Fibroblast of mammary gland (primary cell): ENCODE measurements around the gene PRR14L.
"Not testable (repeated sequence)": the region's sequence is repeated elsewhere in the genome, so short reads cannot be mapped to it uniquely, and the experiment has no call there.

Source experiments
- DNase-seq: peaks from one replicate; pipeline ENCODE4 v3.0.0-alpha.2; 2010; ENCODE audit warnings: low read depth
- H3K4me3 ChIP-seq: 2 replicates; pipeline ENCODE4 v1.5.1; 2011; ENCODE audit warnings: low read depth, mild to moderate bottlenecking, low read length, moderate library complexity; ENCODE audit not compliant: control insufficient read depth
- TF ChIP-seq, protein P1 (sequence below): conservative IDR thresholded peaks from 2 replicates; pipeline ENCODE4 v1.5.1; 2011; ENCODE audit warnings: low read depth, low read length, inconsistent platforms; ENCODE audit not compliant: control insufficient read depth, insufficient read depth

The PRR14L gene

DNA sequence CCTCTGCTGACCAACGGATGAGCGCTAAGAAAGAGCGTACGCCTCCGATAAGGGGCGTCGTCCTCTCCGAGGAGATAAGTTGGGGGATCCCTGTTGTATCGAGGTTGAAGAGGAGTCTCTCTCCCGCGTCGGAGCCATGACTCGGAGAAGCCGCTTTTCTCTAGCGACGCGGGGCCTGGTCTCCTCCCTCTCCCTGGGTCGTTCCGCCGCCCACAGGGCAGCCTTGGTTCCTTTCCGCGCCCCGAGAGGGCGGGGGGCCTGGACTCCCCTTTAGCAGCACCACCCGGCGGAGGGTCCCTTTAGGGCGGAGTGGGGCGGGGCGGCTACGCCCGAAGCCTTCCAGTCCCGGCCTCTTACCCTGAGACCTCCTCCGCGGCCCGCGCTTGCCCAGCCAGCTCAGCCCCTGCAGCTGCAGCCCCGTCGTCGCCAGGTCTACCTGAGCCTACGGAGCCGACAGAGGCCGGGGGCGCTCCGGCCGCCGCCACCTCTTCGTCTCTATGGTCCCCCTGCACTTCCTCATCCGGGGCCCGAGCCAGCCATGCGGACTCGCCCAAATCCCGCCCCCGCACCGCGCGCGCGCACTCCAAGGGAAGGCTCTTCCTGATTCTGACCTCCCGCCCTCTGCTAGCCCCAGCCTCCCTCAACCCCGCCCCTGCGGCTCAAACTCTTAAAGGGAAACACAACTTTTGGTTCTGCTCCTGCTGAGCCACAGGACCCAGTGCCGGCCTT, at the start of gene PRR14L:
TSS of gene PRR14L (minus strand) at position 497 of the 729 bp plus-strand sequence. CDS start 11,272 bp downstream, outside the sequence.
- peak; percentile 90 for DNase-seq
- H3K4me3 ChIP-seq, result peak within 1 kb of the TSS; percentile 79
- TF ChIP-seq, protein P1, sequence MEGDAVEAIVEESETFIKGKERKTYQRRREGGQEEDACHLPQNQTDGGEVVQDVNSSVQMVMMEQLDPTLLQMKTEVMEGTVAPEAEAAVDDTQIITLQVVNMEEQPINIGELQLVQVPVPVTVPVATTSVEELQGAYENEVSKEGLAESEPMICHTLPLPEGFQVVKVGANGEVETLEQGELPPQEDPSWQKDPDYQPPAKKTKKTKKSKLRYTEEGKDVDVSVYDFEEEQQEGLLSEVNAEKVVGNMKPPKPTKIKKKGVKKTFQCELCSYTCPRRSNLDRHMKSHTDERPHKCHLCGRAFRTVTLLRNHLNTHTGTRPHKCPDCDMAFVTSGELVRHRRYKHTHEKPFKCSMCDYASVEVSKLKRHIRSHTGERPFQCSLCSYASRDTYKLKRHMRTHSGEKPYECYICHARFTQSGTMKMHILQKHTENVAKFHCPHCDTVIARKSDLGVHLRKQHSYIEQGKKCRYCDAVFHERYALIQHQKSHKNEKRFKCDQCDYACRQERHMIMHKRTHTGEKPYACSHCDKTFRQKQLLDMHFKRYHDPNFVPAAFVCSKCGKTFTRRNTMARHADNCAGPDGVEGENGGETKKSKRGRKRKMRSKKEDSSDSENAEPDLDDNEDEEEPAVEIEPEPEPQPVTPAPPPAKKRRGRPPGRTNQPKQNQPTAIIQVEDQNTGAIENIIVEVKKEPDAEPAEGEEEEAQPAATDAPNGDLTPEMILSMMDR, result no peak

DNA sequence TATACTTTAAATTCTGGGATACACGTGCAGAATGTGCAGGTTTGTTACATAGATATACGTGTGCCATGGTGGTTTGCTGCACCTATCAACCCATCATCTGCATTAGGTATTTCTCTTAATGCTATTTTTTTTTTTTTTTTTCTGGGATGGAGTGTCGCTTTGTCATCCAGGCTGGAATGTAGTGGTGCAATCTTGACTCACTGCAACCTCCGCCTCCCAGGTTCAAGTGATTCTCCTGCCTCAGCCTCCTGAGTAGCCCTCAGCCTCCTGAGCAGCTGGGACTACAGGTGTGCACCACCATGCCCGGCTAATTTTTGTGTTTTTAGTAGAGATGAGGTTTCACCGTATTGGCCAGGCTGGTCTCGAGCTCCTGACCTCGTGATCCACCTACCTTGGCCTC, 49.4 kb upstream of the PRR14L start:
- not testable (repeated sequence) for DNase-seq

DNA sequence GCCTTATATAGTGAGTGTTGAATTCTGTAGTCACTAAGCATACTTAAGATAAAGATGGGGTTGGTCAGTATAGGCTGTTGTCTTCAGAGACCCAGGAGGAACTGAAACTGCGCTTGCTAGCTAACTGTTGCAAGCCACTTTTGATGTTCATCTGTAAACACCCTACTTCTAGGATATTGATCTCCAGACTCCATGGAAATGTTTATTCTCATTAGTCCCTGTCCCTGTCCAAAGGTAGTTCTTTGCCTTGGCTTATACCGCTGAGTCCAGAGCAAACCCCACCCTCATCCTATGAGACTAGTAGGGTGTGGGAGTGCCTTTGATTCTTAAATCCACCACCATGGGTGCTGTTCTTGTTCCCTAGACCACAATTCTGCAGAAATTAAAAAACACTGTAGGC, 40.3 kb upstream of the PRR14L start:
- no peak for DNase-seq
- H3K4me3 ChIP-seq, result no peak overlapping the region
- TF ChIP-seq, protein P1, result no peak

More for the DNA sequence above, 49.4 kb upstream of the PRR14L start:
- not testable (repeated sequence) for H3K4me3 ChIP-seq

DNA sequence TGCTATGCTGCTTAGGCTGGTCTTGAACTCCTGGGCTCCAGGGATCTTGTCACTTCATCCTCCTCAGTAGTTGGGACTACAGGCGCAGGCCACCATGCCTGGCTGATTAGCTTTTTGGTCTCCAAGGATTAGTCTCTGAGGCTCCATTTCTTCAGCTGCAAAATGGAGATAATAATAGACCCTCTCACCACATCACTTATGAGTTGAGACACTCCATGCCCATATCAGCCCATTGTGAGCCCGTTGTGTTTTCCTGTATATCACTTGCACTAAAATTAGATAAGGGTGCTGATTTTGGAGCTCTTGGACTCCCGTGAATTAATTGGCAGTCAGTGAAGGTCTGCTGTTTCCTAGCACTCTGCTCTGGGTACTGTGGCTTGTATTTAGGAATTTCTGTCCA, 39.9 kb upstream of the PRR14L start:
- no peak for DNase-seq

DNA sequence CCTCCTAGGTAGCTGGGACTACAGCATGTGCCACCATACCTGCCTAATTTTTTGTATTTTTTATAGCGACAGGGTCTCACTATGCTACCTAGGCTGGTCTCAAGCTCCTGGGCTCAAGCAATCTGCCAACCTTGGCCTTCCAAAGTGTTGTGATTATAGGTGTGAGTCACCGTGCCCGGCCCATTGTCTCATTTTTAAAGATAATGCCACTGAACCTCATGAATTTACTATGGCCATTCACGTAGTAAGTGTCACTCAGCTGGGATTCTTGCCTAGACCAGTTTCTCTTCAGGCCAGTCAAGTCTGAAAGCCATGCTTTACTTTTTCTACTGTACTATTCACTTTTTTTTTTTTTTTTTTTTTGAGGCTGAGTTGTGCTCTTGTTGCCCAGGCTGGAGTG, 26.3 kb upstream of the PRR14L start:
- TF ChIP-seq, protein P1, result no peak
- no peak for DNase-seq
- H3K4me3 ChIP-seq, result no peak overlapping the region

More for the DNA sequence above, 39.9 kb upstream of the PRR14L start:
- TF ChIP-seq, protein P1, result no peak
- no peak overlapping the region for H3K4me3 ChIP-seq

DNA sequence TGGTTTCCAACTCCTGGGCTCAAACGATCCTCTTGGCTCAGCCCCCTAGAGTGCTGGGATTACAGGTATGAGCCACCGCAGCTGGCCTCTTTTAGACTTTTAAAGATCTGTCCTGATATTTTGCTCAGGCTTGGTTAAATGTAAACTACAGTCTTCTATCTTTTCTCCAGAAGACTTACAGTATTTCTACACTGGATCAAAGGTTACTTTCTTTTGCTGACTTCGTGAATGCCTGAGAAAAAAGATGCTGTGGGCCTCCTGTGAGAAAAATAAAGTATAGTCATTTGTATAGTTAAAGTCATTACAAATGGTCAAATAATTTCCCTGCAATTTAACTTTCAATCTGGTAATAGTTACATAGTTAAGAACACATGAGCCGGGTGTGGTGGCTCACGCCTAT, 23.5 kb upstream of the PRR14L start:
- H3K4me3 ChIP-seq, result no peak overlapping the region
- DNase-seq, result no peak
- TF ChIP-seq, protein P1, result no peak

DNA sequence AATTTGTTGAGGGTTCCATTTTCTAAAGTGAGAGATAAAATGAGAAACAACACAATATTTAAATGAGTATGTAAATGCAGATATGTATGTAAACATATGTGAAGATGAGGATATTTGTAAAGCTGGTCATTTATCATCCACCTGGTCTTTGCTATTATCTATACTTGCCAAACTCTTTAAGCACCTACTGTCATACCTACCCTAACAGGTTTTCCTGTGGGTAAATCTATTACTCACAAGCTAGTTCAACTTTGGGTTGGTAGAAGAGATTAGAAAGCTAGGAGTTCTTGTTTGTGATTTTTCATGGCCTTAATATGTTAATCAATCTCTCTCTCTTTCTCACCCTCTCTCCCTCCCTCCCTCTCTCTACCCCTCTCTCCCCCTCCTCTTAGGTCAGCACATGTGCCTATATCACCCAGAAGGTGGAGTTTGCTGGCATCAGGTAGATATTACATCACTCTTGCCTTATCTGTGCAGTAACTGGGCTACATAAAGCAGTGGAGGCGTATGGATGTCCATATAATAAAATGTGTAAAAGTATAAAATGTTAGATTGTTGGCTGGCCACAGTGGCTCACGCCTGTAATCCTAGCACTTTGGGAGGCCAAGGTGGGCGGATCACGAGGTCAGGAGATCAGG, 18.6 kb upstream of the PRR14L start:
- H3K4me3 ChIP-seq, result no peak overlapping the region
- no peak for DNase-seq
- TF ChIP-seq, protein P1, result no peak
